Subcutaneous adipose tissue (tissue), 4 donors: Measurements from ENCODE around the gene TACC2. TPM values are rescaled to one million over a fixed set of nuclear protein-coding genes. Genes with fewer than 3 reads are reported as not detected.

Source experiments
- CTCF ChIP-seq: fragments of 450-650 bp; IDR thresholded peaks from one replicate; pipeline ENCODE4 v1.5.1; 2016; ENCODE audit warnings: low read depth, mild to moderate bottlenecking, control low read depth, antibody characterized with exemption, moderate library complexity
- total RNA-seq, 4 donors: library from RNA; depleted of rRNA; stranded (reverse); fragments of >200 nt; gene quantifications; one replicate each; pipeline ENCODE4 v1.1.0, GENCODE V29; 2016

The TACC2 gene
- total RNA-seq, 4 donors from 2014 or later, result 16.1 to 71.6 (median 23.3) TPM

GRCh38 chr10:122117475-122117874, 128.5 kb downstream of the TACC2 start:
- no peak for TF ChIP-seq CTCF

- no peak for TF ChIP-seq CTCF
These were observed 131.2 kb downstream of the TACC2 start for GRCh38 chr10:122120008-122120744.

GRCh38 chr10:122121059-122121458, 132.1 kb downstream of the TACC2 start:
- no peak for TF ChIP-seq CTCF

GRCh38 chr10:122122493-122122892, 133.5 kb downstream of the TACC2 start:
- TF ChIP-seq CTCF, result no peak

GRCh38 chr10:122123186-122123585, 134.2 kb downstream of the TACC2 start:
- TF ChIP-seq CTCF, result no peak

GRCh38 chr10:122124342-122124741, 135.4 kb downstream of the TACC2 start:
- TF ChIP-seq CTCF, result no peak

- no peak for TF ChIP-seq CTCF
These were observed 135.8 kb downstream of the TACC2 start for GRCh38 chr10:122124808-122125207.
